Measurements from ENCODE around the gene KCNJ1. TPM values are rescaled to one million over a fixed set of nuclear protein-coding genes. Genes with fewer than 3 reads are reported as not detected.

Gene KCNJ1
- total and polyA plus RNA-seq, 9 of the 15 experiments (the other 6 are each of a cell fraction or from before 2014, with no cell fraction given): not detected

- ATAC-seq (no peak), FAIRE-seq (no peak), DNase-seq (ENCODE audit: extremely low read depth in 1 of 4, low spot score in 3 of 4) (no peak)
- peaks cover 0 to 6% of the 10 kb centered on the region in 2 experiments; a peak in 1 of 5 replicates for H3K27me3 ChIP-seq (ENCODE audit: control insufficient read depth in 2 of 2, insufficient read depth in 2 of 2, low read length in 2 of 2)
- in situ Hi-C loops (cut with MboI): no loop called here
- TF ChIP-seq POLR2G (IDR thresholded peaks at IDR 0.05; ENCODE audit: low read depth, low read length): no peak
- TF ChIP-seq RBFOX2 (IDR thresholded peaks at IDR 0.05; ENCODE audit: low read depth, low read length): no peak
- TF ChIP-seq TCF15 (CRISPR knock-in tag; IDR thresholded peaks at IDR 0.05): no peak
- no peak for TF ChIP-seq ELK1 (CRISPR knock-in tag; IDR thresholded peaks at IDR 0.05)
- TF ChIP-seq CREB3 (tag; conservative IDR thresholded peaks at IDR 0.05; ENCODE audit: low read depth): no peak
- TF ChIP-seq NFE2L1 (tag; IDR thresholded peaks at IDR 0.05; ENCODE audit: borderline replicate concordance, low read depth): no peak
- no peak for TF ChIP-seq ZNF41 (CRISPR knock-in tag; conservative IDR thresholded peaks at IDR 0.05)
- TF ChIP-seq ELF4 (CRISPR knock-in tag; IDR thresholded peaks at IDR 0.05): no peak
- TF ChIP-seq PHB (CRISPR knock-in tag; IDR thresholded peaks at IDR 0.05): no peak
- TF ChIP-seq ZNF197 (CRISPR knock-in tag; IDR thresholded peaks at IDR 0.05; ENCODE audit: low read depth): no peak
- no peak for TF ChIP-seq HMGXB4 (CRISPR knock-in tag; IDR thresholded peaks at IDR 0.05)
- no peak for TF ChIP-seq HMBOX1 (IDR thresholded peaks at IDR 0.05)
- TF ChIP-seq KDM2B (CRISPR knock-in tag; IDR thresholded peaks at IDR 0.05): no peak
- TF ChIP-seq ZNF280B (CRISPR knock-in tag; IDR thresholded peaks at IDR 0.05): no peak
- TF ChIP-seq ZNF133 (CRISPR knock-in tag; IDR thresholded peaks at IDR 0.05): no peak
- TF ChIP-seq FOXA1 (IDR thresholded peaks at IDR 0.05; ENCODE audit: borderline replicate concordance): no peak
- TF ChIP-seq IRF2 (CRISPR knock-in tag; IDR thresholded peaks at IDR 0.05): no peak
- TF ChIP-seq ZNF3 (CRISPR knock-in tag; IDR thresholded peaks at IDR 0.05): no peak
- no peak overlapping the region for H3K4me3 ChIP-seq
- ChIA-PET CTCF (ENCODE audit: low intra/inter-chr PET ratio) (no interaction called here), POLR2A (no interaction called here)
- H3K9me1 ChIP-seq (ENCODE audit: control insufficient read depth, insufficient read depth, low read length): no peaks in the 10 kb centered on the region
- no peaks in the 10 kb centered on the region for H3K36me3 ChIP-seq (ENCODE audit: control insufficient read depth, insufficient read depth, low read length)
- no peaks in the 10 kb centered on the region for H4K20me1 ChIP-seq (replicated peaks; ENCODE audit: control insufficient read depth, insufficient read depth, low read length)
- H3K27ac ChIP-seq (ENCODE audit: extremely low read depth, low read depth, low read length): no peak overlapping the region
- H3K9ac ChIP-seq (ENCODE audit: insufficient read depth in 1 of 2, low read depth in 2 of 2, low read length in 2 of 2): no peak overlapping the region
- BruUV-seq (replicated peaks): no TSS peak
- WGBS (ENCODE audit: insufficient coverage, low coverage, missing lambda C conversion rate): 0% methylated on average over 6 of the region's 6 CpGs
- H3K4me2 ChIP-seq (ENCODE audit: insufficient read depth, low read length): no peak overlapping the region
- H2AFZ ChIP-seq (ENCODE audit: low read depth, low read length): no peak overlapping the region
- no peaks in the 10 kb centered on the region for H3K9me3 ChIP-seq (replicated peaks; ENCODE audit: control insufficient read depth, insufficient read depth, low read depth, low read length)
- intact Hi-C loops (cut with micrococcal nuclease): no loop called here
- no peaks in the 10 kb centered on the region for H3K79me2 ChIP-seq (ENCODE audit: control insufficient read depth, insufficient read depth, low read length)
- no peaks in the 10 kb centered on the region for H3K4me1 ChIP-seq (replicated peaks in 1 of 2; ENCODE audit: control insufficient read depth in 2 of 2, insufficient read depth in 2 of 2, low read length in 2 of 2)
Measured at GRCh38 chr11:128809128-128809527, 58.0 kb downstream of the KCNJ1 start.
